ENCODE results near the gene LYL1. TPM values are rescaled to one million over a fixed set of nuclear protein-coding genes. Genes with fewer than 3 reads are reported as not detected.

The LYL1 gene
- total and polyA plus RNA-seq, 2 of the 13 experiments (the other 11 are each of a cell fraction or from before 2014, with no cell fraction given), result 0.75 to 0.92 TPM

DNA sequence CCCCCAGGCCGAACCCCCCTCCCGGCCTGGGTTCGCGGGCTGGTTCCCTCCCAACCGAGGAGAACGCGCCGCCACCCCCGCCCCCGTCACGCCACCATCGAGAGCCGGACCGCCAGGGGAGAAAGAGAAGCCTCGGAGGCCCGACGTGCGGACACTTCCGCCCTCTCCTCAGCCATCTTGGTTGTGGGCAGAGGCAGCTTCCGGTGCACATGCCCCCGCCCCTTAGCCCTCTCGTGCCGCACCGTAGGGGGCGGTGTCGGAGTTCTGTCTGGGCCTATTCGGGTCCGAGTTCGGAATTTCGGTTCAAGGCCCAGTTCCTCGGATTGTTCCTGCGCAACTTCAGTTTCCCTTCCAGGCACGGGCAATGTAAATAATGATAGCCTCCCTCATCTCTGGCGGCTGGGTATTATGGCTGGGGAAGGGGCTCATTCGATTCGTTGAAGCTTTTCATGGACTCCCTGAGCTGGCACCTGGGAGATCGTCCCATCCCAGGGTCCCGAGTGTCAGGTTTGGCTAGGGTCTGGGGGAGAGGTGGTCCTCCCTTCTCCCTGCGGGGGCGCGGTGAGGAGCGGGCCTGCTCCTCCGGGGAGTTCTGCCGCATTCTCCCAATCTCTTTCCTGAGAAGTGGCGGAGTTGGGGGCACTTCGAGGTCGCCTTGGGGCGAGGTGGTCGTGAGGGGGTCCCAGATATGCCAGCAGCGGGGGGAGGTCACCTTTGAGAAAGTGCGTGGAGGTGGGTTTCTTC lies 47.7 kb upstream of the LYL1 start, which contains the start of the genes IER2 and STX10 (continued):
- TF ChIP-seq, protein P1, sequence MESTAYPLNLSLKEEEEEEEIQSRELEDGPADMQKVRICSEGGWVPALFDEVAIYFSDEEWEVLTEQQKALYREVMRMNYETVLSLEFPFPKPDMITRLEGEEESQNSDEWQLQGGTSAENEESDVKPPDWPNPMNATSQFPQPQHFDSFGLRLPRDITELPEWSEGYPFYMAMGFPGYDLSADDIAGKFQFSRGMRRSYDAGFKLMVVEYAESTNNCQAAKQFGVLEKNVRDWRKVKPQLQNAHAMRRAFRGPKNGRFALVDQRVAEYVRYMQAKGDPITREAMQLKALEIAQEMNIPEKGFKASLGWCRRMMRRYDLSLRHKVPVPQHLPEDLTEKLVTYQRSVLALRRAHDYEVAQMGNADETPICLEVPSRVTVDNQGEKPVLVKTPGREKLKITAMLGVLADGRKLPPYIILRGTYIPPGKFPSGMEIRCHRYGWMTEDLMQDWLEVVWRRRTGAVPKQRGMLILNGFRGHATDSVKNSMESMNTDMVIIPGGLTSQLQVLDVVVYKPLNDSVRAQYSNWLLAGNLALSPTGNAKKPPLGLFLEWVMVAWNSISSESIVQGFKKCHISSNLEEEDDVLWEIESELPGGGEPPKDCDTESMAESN (CRISPR knock-in tag; conservative IDR thresholded peaks at IDR 0.05), result peak; percentile 26; the same call in 1 of the 2 replicates
- peak; percentile 52; the same call in 1 of the 2 replicates for TF ChIP-seq ZNF556 (CRISPR knock-in tag; IDR thresholded peaks at IDR 0.05; ENCODE audit: borderline replicate concordance)
- TF ChIP-seq, protein P2, sequence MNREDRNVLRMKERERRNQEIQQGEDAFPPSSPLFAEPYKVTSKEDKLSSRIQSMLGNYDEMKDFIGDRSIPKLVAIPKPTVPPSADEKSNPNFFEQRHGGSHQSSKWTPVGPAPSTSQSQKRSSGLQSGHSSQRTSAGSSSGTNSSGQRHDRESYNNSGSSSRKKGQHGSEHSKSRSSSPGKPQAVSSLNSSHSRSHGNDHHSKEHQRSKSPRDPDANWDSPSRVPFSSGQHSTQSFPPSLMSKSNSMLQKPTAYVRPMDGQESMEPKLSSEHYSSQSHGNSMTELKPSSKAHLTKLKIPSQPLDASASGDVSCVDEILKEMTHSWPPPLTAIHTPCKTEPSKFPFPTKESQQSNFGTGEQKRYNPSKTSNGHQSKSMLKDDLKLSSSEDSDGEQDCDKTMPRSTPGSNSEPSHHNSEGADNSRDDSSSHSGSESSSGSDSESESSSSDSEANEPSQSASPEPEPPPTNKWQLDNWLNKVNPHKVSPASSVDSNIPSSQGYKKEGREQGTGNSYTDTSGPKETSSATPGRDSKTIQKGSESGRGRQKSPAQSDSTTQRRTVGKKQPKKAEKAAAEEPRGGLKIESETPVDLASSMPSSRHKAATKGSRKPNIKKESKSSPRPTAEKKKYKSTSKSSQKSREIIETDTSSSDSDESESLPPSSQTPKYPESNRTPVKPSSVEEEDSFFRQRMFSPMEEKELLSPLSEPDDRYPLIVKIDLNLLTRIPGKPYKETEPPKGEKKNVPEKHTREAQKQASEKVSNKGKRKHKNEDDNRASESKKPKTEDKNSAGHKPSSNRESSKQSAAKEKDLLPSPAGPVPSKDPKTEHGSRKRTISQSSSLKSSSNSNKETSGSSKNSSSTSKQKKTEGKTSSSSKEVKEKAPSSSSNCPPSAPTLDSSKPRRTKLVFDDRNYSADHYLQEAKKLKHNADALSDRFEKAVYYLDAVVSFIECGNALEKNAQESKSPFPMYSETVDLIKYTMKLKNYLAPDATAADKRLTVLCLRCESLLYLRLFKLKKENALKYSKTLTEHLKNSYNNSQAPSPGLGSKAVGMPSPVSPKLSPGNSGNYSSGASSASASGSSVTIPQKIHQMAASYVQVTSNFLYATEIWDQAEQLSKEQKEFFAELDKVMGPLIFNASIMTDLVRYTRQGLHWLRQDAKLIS (CRISPR knock-in tag; IDR thresholded peaks at IDR 0.05), result no peak
- TF ChIP-seq ZNF629 (CRISPR knock-in tag; conservative IDR thresholded peaks at IDR 0.05), result 0 out of 2 replicates have a peak, but pooled peaks have one; percentile 7
- peak; percentile 80 for TF ChIP-seq POLR2AphosphoS5 (IDR thresholded peaks at IDR 0.05; ENCODE audit: low read depth, low read length)
- TF ChIP-seq SSRP1 (CRISPR knock-in tag; IDR thresholded peaks at IDR 0.05), result no peak
- peak; percentile 50; the same call in 1 of the 2 replicates for TF ChIP-seq NCOR1 (IDR thresholded peaks at IDR 0.05; ENCODE audit: borderline replicate concordance, low read length)
- TF ChIP-seq SRSF9 (IDR thresholded peaks at IDR 0.05; ENCODE audit: borderline replicate concordance, insufficient read depth, low read depth, low read length, poor library complexity, severe bottlenecking), result no peak
- TF ChIP-seq, protein P3, sequence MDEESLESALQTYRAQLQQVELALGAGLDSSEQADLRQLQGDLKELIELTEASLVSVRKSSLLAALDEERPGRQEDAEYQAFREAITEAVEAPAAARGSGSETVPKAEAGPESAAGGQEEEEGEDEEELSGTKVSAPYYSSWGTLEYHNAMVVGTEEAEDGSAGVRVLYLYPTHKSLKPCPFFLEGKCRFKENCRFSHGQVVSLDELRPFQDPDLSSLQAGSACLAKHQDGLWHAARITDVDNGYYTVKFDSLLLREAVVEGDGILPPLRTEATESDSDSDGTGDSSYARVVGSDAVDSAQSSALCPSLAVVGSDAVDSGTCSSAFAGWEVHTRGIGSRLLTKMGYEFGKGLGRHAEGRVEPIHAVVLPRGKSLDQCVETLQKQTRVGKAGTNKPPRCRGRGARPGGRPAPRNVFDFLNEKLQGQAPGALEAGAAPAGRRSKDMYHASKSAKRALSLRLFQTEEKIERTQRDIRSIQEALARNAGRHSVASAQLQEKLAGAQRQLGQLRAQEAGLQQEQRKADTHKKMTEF (CRISPR knock-in tag; IDR thresholded peaks at IDR 0.05), result peak; percentile 94
- TF ChIP-seq NFIC (IDR thresholded peaks at IDR 0.05; ENCODE audit: low read length), result no peak
- TF ChIP-seq KDM2A (CRISPR knock-in tag; IDR thresholded peaks at IDR 0.05; ENCODE audit: borderline replicate concordance, low read depth), result peak; percentile 87
- peak; percentile 99 for TF ChIP-seq YY1 (IDR thresholded peaks at IDR 0.05; ENCODE audit: insufficient read depth, insufficient replicate concordance, low read depth, low read length)
- no peak for TF ChIP-seq SOX6 (IDR thresholded peaks at IDR 0.05)
- TF ChIP-seq SOX6 (CRISPR knock-in tag; IDR thresholded peaks at IDR 0.05), result peak; percentile 68
- 0 out of 2 replicates have a peak, but pooled peaks have one; percentile 48 for TF ChIP-seq ISL2 (CRISPR knock-in tag; IDR thresholded peaks at IDR 0.05)
- TF ChIP-seq PITX1 (CRISPR knock-in tag; IDR thresholded peaks at IDR 0.05), result 0 out of 2 replicates have a peak, but pooled peaks have one; percentile 51
- peak; percentile 4; the same call in 1 of the 2 replicates for TF ChIP-seq GLI4 (CRISPR knock-in tag; IDR thresholded peaks at IDR 0.05; ENCODE audit: borderline replicate concordance)
- peak; percentile 83; the same call in 1 of the 2 replicates for TF ChIP-seq ZNF205 (CRISPR knock-in tag; IDR thresholded peaks at IDR 0.05)
- peak; percentile 66; the same call in 1 of the 2 replicates for TF ChIP-seq AHR (CRISPR knock-in tag; IDR thresholded peaks at IDR 0.05)
- no peak for TF ChIP-seq MAF1 (CRISPR knock-in tag; IDR thresholded peaks at IDR 0.05; ENCODE audit: borderline replicate concordance)
- TF ChIP-seq, protein P4, sequence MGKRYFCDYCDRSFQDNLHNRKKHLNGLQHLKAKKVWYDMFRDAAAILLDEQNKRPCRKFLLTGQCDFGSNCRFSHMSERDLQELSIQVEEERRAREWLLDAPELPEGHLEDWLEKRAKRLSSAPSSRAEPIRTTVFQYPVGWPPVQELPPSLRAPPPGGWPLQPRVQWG (CRISPR knock-in tag; IDR thresholded peaks at IDR 0.05; ENCODE audit: borderline replicate concordance, low read depth), result no peak
- TF ChIP-seq POGZ (CRISPR knock-in tag; IDR thresholded peaks at IDR 0.05), result peak; percentile 56; the same call in 1 of the 2 replicates
- TF ChIP-seq ZFP37 (CRISPR knock-in tag; IDR thresholded peaks at IDR 0.05; ENCODE audit: borderline replicate concordance), result no peak
